ENCODE data around the gene KDM1B. TPM values are rescaled to one million over a fixed set of nuclear protein-coding genes. Genes with fewer than 3 reads are reported as not detected.

KDM1B gene
- total and polyA plus RNA-seq, 2 experiments from 2014 or later = 3.8 to 9.0 TPM

Small RNAs within 50 kb of the gene (small RNA-seq; reads per million reads assigned to genes)
- not detected for gene RF00019 (ENCODE audit: low replicate concordance)

Other genes with a start within 250 kb of the KDM1B start
- gene KIF13A, start 167.8 kb upstream of the KDM1B start, total RNA-seq (2014; rRNA removed; shearing (Covaris generic)) = 28.2 and 32.8 TPM in 2 replicates
- 8.4 and 11.4 TPM in 2 replicates for gene KIF13A, start 167.8 kb upstream of the KDM1B start, polyA plus RNA-seq (2016; fragmentation: Nextera tagmentation; extraction: Ambion mirVana)
- 1.0 and 1.1 TPM in 2 replicates for gene NHLRC1, start 32.7 kb upstream of the KDM1B start, total RNA-seq (2014; rRNA removed; shearing (Covaris generic))
- 1.1 and 1.2 TPM in 2 replicates for gene NHLRC1, start 32.7 kb upstream of the KDM1B start, polyA plus RNA-seq (2016; fragmentation: Nextera tagmentation; extraction: Ambion mirVana)
- gene TPMT, start 345 bp upstream of the KDM1B start, total RNA-seq (2014; rRNA removed; shearing (Covaris generic)) = 17.5 and 21.6 TPM in 2 replicates
- gene TPMT, start 345 bp upstream of the KDM1B start, polyA plus RNA-seq (2016; fragmentation: Nextera tagmentation; extraction: Ambion mirVana) = 15.5 and 19.5 TPM in 2 replicates
- gene DEK, start 109.1 kb downstream of the KDM1B start, total RNA-seq (2014; rRNA removed; shearing (Covaris generic)) = 213 and 218 TPM in 2 replicates
- 516 and 582 TPM in 2 replicates for gene DEK, start 109.1 kb downstream of the KDM1B start, polyA plus RNA-seq (2016; fragmentation: Nextera tagmentation; extraction: Ambion mirVana)
- 8.0 and 9.0 TPM in 2 replicates for gene RNF144B, start 231.9 kb downstream of the KDM1B start, total RNA-seq (2014; rRNA removed; shearing (Covaris generic))
- 3.2 and 4.2 TPM in 2 replicates for gene RNF144B, start 231.9 kb downstream of the KDM1B start, polyA plus RNA-seq (2016; fragmentation: Nextera tagmentation; extraction: Ambion mirVana)

Measured in GM23338 (cell line).